Renal cortical epithelial cell (primary cell): Measurements from ENCODE around the gene NIPAL4. TPM values are rescaled to one million over a fixed set of nuclear protein-coding genes. Genes with fewer than 3 reads are reported as not detected.
"Not testable (repeated sequence)": the region's sequence is repeated elsewhere in the genome, so short reads cannot be mapped to it uniquely, and the experiment has no call there.

ENCODE experiments used
- DNase-seq: peaks from one replicate; pipeline ENCODE4 v3.0.0-alpha.2; 2011; ENCODE audit warnings: low read depth
- total RNA-seq: library from RNA; depleted of rRNA; stranded (reverse); fragments of >200 nt; gene quantifications from 2 replicates; pipeline ENCODE4 v1.2.3, GENCODE V29; 2014

Gene NIPAL4
- total RNA-seq, 1 donor from 2014 or later, result 1.1 TPM

DNA sequence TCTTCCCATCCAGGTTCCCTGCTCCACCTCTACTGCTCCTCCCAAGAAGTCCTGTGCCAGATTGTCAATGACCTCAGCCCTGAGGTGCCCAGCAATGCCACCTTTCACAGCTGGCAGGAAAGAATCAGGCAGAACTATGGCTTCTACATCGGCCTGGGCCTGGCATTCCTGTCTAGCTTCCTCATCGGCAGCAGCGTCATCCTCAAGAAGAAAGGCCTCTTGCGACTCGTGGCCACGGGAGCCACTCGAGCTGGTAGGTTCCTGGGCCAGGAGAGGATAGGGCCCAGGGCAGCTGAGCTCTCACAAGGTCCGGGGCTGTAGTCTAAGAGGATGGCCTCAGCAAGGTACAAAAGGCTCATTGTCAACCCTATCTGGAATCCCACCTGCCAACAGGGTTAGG is 3.1 kb downstream of the NIPAL4 start:
- no peak for DNase-seq

DNA sequence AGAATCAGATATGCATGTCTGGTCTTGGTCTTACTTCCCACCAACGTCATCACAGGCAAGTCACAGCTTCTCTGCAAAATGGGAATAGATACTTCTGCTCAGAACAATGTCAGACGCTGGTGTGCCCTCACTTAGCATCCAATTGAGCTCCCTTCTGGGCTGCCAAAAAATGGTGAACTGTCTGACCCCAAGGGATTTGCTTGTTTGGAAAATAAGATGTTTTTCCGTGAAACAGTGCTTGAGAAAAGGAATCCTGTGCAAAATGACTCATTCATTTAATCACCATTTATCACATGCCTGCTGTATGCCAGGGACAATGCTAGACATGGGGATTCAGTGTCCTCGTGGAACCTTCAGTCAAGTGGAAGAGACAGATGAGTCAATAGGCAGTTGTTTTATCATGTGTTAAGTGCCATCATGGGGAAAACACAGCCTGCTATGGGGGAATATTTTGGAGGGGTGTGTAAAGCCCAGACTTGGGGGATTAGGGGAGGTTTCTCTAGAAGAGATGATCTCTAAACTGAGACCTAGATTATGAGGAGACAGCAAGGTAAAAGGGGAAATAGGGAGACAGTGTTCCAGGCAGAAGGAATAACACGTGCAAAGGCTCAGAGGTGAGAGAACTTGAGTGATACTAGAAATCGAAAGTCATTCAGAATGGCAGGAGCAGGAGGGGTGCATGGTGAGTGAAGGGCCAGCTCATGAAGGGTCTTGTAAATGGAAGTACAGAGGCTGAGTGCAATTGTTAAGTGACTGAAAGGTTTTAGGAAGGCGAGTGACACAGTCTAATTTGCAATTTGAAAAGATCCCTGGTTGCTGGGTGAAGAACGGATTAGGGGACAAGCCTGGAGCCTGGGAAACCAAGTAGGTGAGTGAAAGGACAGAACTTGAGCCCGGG is 3.9 kb downstream of the NIPAL4 start:
- DNase-seq, result peak; percentile 96

DNA sequence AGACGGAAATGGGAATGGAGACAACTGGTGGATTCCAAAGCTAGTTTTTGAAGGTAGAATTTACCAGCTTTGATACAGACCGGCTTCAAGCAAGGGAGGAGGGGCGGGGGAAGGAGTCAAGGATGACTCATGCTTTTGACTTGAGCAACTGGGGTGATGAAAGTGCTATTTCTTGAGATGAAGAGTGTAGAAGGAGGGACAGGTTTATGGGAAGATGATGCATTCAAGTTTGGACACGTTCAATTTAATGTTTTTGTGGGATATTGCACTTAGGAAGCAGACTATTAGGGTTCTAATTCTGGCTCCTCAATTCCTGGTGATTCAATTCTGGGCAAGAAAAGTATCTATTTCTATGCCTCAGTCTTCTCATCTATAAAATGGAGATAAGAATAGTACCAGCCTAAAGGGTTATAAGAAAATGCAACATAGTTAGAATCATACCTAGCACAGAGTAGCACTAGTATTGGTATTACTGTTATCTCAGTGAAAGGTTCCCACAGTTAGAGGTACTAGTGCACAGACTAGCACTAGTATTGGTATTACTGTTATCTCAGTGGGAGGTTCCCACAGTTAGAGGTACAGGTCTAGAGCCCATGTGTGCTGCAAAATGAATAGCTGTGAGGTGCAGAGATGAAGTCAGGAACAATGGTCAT is 4.6 kb downstream of the NIPAL4 start:
- DNase-seq, result peak; percentile 95

DNA sequence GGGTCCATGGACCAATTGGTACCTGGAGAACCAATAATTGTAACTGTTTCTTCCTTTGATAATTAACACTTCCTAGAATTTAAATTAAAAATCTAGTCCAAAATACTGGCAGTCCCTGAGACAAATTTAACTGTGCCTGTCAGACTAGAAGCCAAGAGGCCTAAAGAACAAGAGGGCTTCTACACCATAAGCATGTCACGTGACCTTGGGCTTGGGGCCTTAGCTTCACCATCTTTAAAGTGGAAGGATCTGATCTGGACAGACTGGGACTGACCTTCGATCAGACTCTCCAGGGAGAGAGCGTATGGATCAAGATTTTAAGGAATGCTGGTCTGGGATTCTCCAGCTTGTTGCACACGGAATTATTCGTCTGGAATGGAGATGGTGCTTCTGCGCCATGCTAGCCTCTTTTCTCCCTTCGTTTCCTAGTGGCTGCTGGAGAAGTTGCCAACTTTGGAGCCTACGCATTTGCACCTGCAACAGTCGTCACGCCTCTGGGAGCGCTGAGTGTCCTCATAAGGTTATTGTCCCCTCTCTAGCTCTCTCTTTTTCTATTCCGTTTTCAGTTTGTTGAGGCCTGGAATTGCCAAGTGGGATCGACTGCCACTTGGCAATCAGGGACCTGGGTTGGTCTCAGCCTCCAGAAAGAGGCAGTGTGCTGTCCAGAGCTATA is 8.4 kb downstream of the NIPAL4 start:
- DNase-seq, result no peak

DNA sequence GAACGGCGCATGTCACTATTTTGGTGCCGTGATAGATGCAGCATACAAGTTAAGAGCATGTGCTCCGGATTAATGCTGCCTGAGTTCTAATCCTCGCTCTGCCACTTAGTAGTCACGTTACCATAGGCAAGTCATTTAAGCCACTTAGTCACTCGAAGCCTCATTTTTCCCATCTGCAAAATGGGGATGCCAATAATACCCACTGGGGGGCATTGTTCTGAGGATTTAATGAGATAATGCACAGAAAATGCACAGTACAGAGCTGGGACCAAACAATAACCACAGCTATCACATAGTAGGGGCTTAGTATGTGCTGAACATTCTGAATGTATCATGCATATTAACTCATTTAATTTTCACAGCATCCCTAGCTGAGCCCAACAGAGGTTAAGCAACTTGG is 9.1 kb downstream of the NIPAL4 start:
- no peak for DNase-seq

DNA sequence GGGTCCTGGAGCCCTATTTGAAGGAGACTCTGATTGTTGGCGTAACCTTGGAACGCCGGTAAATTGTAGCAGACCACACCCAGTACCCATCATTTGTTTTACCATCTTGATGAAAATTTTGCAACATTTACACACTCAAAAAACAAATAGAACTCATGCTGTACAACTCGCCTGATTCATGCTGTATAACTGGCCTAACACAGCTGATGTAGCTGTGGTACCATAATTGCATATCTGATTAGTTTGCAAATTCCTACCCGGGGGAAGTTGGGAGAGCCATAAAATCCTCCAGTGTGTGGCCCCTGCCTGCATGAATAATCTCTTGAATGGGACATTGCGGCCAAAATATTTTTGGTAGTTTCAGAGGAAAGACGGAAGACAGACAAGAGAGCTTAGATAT is 9.7 kb downstream of the NIPAL4 start:
- DNase-seq, result no peak

DNA sequence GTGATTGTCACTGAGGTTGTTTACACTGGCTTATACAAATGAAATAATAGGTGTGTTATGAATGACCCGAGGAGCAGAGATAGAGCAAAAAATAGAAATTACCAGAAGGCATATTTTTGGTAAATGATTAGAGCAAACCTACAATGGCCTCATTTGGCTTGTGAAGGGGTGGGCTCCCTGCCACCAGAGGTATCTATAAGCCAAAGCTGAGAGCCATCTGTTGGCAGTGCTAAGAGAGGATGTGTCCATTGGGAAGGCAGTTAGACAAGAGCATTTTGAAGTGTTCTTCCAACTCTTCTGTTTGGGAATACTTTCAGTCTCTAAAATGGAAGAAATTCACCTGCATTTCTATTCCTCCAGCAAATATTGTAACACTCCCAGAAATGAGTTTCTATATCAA is 10.6 kb downstream of the NIPAL4 start:
- DNase-seq, result no peak

DNA sequence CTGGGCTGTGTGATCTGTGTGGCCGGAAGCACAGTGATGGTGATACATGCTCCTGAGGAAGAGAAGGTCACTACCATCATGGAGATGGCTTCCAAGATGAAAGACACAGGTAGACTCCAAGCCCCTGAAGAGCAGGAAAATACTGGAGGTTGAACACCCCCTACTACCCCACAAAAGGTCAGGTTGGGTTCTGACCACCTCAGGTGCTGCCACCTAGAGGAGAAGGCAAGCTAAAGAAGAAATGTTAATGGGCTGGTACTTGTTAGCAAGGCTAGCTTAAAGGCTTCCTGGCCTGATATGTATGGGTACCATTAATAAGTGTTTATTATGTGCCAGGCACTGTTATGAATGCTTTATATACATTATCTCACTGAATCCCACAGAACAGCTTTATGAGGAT is 11.7 kb downstream of the NIPAL4 start:
- peak; percentile 39 for DNase-seq

DNA sequence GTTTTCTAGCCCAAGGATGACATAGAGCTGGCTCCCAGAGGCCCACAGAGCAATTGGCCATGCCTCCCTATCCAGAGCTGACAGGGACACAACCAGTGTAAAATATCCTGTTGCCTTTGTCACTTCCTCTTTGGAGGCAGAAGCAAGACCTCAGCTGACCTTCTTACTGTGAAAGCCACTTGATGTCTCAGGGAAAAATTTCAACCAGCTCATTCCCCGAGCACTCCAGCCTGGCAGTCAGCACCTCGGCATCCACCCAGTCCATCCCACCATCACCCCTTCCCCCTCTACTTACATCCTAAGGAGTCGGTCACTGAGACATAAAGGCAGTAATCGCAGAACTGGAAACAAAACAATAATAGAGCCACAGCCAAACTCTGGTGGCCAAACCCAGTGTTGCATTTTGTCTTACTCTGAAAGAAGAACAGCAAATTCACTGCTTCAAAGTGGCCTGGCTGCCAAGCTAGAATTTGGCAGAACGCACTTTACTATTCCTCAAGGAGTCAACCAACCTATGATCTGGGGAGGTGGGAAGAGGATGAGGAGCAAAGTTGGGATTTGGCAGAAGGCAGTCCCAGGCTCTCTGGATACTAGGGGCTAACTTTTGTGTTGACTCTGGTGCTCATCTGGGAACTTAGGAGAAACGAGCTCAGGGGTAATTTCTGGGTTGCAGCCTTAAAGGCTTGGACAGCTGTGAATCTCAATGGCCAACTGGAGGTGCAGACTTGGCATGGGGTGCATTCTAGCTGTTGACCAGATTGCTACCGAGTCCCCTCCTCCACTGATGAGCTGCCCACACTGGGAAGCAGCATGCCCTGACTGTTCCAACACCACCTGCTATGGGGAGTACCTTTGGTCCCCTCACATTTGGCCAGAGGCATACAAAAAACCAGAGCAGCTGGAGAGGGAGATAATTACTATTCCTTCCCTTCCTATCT is 13.6 kb downstream of the NIPAL4 start:
- peak; percentile 31 for DNase-seq

DNA sequence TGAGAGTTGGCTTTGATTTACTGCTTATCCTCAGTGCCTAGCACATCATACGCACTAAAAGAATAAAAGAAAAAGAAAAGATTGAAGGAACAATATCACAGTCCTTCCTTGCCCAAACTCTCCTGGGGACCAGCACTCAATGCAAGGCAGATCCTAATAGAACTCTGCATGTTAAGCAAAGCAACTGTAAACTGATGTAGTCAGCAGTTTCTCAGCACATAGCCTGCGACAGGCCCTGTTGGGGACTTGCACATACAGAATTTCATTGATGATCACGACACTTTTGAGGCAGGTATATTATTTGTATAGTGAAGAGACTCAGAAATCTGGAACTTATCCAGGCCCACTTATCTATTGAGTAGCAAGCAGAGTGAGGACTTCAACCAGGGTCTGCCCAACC is 15.4 kb downstream of the NIPAL4 start:
- DNase-seq, result no peak

DNA sequence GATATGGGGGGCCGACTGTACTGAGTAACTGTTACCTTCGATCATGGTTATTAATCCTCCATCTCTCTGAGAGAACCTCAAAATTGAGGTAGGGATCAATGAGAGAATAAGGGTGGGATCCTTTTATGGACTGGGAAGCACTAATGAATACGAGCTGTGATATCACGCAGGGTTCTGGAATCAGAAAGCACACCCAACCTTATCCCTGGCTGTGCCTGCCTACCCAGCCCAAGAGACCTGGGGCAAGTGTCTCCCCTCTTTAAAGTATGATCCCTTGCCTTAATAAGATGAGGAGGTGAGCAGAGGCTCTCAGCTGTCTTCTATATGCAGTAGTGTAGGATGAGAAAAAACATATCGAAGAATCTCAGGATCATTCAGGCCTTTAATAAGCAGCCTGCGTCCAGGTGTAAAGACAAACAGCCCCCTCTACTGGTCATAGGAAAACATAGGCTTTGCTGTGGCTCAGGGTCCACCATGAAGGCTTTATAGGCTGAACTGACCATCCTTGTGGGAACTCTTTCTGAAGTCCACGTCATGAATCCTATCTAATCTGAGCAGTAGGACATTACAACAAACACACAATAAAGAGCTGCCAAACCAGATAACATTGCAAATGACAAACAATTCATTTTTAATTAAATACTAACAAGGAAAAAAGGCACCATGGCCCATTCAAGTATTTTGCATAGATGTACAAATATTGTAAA is 16.8 kb downstream of the NIPAL4 start:
- DNase-seq, result peak; percentile 71

DNA sequence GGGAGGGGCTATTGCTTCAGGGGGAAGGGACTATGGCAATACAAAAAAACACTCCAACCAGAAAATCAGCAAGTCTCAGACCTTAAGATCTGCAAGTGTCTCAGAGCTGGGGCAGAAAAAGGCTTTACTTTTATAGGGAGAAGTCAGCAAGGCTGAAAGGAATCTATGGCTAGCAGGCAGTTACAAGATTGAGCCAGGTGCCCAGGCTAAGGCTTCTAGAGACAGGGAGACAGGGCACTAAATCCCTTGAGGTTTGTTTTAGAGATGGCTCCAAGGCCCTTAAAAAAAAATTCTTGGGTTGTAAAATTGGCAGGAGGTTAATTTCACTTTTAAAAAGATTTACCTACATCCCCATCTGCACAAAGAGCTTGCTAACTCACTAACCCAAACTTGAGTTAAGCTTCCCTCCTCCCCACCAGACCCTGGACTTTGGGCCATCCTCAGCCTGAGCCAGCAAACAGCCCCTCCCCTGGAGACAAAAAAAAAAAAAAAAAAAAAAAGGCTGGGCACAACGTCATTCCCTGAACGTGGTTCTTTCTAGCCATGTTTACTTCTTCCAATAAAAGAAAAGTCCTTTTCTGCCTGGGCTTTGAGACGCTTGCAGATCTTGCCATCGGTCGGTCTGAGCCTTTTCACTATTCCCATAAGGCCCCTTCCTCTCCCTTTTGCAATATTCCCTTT is 17.9 kb downstream of the NIPAL4 start:
- DNase-seq, result no peak

DNA sequence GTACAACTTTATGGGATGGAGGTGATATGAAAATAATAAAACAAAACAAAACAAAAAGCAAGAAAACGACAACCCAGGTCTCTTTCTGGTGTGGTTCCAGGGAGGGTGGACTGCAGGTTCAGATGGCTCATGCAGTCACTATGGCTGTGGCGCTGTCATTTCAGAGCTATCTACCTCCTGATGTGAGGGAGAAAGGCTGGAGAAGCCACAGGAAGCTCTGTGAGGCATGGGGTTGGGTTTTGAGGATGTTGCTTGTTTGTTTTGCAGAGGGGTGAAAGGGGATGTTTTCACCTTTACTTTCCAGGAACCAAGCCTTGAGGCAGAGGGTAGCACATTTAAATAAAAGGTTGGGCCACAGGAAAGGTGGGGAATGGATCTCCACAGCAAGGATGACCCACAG is 18.7 kb downstream of the NIPAL4 start:
- no peak for DNase-seq

DNA sequence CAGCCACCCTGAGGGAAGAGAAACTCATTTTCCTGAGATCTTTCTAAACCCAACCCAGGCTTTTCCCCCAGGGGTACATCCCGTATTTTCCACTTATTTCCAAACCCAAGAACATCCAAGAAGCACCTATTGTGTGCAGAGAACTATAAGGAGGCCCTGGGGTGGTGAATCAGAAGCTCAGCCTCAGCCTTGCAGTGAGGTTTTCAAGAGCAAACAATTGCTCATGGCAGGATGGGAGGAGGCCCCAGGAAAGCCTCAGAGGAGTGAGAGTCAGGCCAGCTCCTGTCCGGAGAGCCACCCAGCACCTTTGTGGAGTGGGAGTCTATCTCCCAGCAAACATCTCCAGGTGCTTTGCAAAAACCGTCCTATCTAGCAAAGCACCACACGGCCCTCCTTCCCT is 19.2 kb downstream of the NIPAL4 start:
- no peak for DNase-seq

DNA sequence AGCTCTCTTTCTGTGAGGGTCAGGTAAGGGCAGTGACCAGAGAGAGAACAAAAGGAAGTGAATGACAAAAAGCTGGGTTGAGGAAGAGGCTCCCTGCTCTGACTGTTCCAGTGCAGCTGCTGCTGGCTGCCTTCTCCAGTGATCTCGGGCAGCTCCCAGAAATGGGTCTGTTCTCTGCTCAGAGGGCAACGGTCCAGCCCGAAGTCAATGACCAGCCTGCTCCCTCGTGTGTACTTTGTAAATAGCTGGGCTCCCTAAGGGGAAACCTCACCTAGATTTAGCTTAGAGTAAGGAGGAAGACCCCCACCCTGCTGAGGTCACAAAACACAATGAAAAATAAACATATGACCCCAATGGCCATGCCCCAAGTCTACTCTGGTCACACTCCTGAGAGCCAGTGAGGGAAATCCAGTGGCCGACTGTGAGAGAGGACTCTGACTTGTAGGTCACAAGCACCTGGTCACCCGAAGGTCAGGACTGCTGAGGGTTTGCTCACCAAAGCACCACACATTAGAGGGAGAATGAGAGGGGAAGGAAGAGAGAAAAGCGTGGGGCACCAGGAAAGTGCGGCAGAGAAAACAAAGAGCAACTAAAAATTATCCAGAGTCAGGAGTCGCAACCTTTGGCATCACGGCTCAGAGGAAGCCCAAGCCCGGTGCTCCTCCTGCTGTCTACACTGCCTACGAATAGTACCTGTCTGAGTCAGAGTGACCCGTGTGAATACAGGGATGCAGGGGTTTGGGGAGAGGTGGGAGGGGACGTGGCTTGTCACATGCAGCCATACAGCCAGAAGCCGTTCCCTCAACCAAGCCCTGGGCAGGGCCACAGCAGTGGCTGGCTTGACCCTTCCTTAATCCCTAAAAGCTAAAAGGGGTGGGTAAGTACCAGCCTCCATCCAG is 19.8 kb downstream of the NIPAL4 start:
- DNase-seq, result no peak

DNA sequence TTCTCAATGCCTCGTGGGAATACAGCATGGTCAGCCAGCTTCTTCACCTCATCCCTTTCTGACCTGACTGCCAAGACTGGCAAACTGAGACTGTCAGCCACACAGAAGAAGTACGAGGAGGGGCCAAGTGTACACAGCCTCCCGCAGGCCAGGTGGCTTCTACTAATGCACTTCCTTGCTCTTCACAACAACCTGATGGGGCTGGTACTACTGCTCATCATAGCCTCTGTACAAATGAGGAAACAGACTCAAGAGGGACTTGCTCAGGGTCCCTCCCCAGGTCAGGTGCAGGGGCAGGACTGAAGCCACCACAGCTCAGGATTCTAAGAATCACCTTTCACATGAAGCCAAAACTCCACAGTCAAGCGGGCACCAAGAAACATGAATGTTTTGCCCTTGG is 21.3 kb downstream of the NIPAL4 start:
- DNase-seq, result no peak

DNA sequence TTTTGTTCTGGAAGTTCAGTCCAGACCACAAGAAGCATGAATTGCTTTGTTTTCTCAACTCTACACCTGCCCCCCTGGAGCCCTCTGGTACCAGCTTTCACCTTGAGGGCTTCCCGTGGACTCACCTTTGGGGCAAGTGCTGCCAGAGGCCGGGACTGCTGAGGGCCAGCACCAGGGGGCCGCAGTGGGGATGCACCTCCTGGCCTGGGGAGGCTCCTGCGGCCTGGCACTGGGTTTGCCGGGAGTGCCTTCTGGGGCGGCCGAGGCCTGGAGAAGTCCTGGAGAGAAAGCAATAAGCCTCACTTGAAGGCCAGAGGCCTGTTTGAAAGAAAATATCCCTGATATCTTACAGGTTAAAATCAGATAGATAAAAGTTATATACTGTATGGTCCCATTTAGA is 21.7 kb downstream of the NIPAL4 start:
- DNase-seq, result no peak

DNA sequence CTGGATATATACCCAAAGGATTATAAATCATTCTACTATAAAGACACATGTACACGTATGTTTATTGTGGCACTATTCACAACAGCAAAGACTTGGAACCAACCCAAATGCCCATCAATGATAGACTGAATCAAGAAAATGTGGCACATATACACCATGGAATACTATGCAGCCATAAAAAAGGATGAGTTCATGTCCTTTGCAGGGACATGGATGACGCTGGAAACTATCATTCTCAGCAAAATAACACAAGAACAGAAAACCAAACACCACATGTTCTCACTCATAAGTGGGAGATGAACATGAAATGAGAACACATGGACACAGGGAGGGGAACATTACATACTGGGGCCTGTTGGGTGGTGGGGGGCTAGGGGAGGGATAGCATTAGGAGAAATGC is 22.7 kb downstream of the NIPAL4 start:
- DNase-seq, result not testable (repeated sequence)

DNA sequence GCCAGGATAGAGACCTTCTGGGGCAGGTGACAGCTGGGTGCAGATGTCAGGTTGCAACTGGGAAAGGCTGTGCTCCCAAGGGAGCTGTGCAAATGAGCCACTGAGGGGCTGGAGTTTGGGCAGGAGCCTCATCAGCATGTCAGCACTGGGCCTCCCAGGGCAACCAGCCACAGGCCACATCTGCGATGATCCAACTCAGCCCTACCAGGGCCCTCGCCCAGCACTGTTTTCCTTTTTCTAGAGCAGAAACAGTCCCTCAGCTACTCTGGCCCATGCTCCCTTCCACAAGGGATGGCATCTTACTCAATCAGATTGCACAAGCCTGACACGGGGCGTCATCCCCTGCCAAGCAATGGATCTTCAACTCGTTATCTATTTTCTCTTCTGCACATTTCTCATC is 24.8 kb downstream of the NIPAL4 start:
- no peak for DNase-seq
